CD4-positive, alpha-beta T cell (primary cell): ENCODE measurements around the gene LAMA3. TPM values are rescaled to one million over a fixed set of nuclear protein-coding genes. Genes with fewer than 3 reads are reported as not detected.
A peak's percentile ranks its signal among the peaks of the same experiment; 100 is the strongest.

ENCODE experiments used
- ATAC-seq: fragments of 200-7000 bp; cut with Tn5 transposase; one replicate; pipeline ENCODE4 v1.10.0; 2022; ENCODE audit warnings: mild to moderate bottlenecking; ENCODE audit not compliant: poor library complexity
- CTCF ChIA-PET: fragments of 350-600 bp; sonication (Branson Sonifier 250); formaldehyde crosslinking; loops from one replicate; lab custom pipeline; 2021; ENCODE audit warnings: antibody characterized with exemption, inconsistent platforms; lab: Charles Lee
- POLR2A ChIA-PET: fragments of 350-600 bp; sonication (Branson Sonifier 250); formaldehyde crosslinking; loops from one replicate; lab custom pipeline; 2021; ENCODE audit warnings: antibody characterized with exemption, inconsistent platforms; lab: Charles Lee
- DNase-seq, 14 experiments: peaks; one replicate each; pipeline ENCODE4 v3.0.0-alpha.2; 2013 to 2020; ENCODE audit warnings: mixed read lengths in 2 of 14
- H3K27ac ChIP-seq, 2 donors: one replicate each; pipeline versions ENCODE4 v1.5.1 to v1.7.0; 2013; ENCODE audit warnings: low read length in 2 of 2, low read depth in 1 of 2, mild to moderate bottlenecking in 1 of 2
- H3K27me3 ChIP-seq, 2 experiments: 1 replicate in 1 of 2; 2 replicates in 1 of 2; pipeline versions ENCODE4 v1.6.1 to v1.7.0; 2013; ENCODE audit warnings: low read length in 2 of 2, control low read depth in 1 of 2, mild to moderate bottlenecking in 1 of 2, moderate library complexity in 1 of 2; ENCODE audit not compliant: insufficient read depth in 2 of 2, control insufficient read depth in 1 of 2
- H3K36me3 ChIP-seq: one replicate; pipeline ENCODE4 v1.6.1; 2013; ENCODE audit warnings: low read length, control low read depth; ENCODE audit not compliant: insufficient read depth
- H3K4me1 ChIP-seq: one replicate; pipeline ENCODE4 v1.6.1; 2013; ENCODE audit warnings: low read length, control low read depth; ENCODE audit not compliant: insufficient read depth
- H3K4me3 ChIP-seq: one replicate; pipeline ENCODE4 v1.5.1; 2013; ENCODE audit warnings: mild to moderate bottlenecking, low read length, moderate library complexity
- H3K9me3 ChIP-seq, 2 experiments: 1 replicate in 1 of 2; 2 replicates in 1 of 2; pipeline versions ENCODE4 v1.6.1 to v1.7.0; 2013; ENCODE audit warnings: low read length in 2 of 2, mild to moderate bottlenecking in 2 of 2, control low read depth in 1 of 2, moderate library complexity in 1 of 2; ENCODE audit not compliant: control insufficient read depth in 1 of 2, insufficient read depth in 1 of 2
- H3K27ac Mint-ChIP-seq: one replicate; pipeline ENCODE4 v1.8.0; 2020; ENCODE audit warnings: mixed read lengths
- H3K27me3 Mint-ChIP-seq: one replicate; pipeline ENCODE4 v1.8.0; 2021; ENCODE audit warnings: mixed read lengths
- H3K36me3 Mint-ChIP-seq: one replicate; pipeline ENCODE4 v1.8.0; 2021; ENCODE audit warnings: low read depth, mixed read lengths
- H3K4me1 Mint-ChIP-seq: one replicate; pipeline ENCODE4 v1.8.0; 2021; ENCODE audit warnings: low read depth, mixed read lengths
- H3K4me3 Mint-ChIP-seq: one replicate; pipeline ENCODE4 v1.8.0; 2020; ENCODE audit warnings: mild to moderate bottlenecking, mixed read lengths
- H3K9me3 Mint-ChIP-seq: one replicate; pipeline ENCODE4 v1.8.0; 2020; ENCODE audit warnings: mixed read lengths
- intact Hi-C, 2 experiments: fragments of 100-400 bp; cut with DNase I in 1 of 2; cut with micrococcal nuclease in 1 of 2; formaldehyde crosslinking; loops; one replicate each; pipeline versions ENCODE4 v1.15.1 to v1.9.0; 2023 to 2025; cut with DNase I, micrococcal nuclease
- total RNA-seq, 174 experiments: library from RNA in 2 of 174; stranded (reverse) in 2 of 174; gene quantifications; one replicate each; pipeline ENCODE4 v1.2.3 and lab custom pipeline; 2021 to 2026
- TF ChIP-seq, protein P1 (sequence below): fragments of 200-600 bp; IDR thresholded peaks from one replicate; pipeline ENCODE4 v1.8.0; 2022; ENCODE audit warnings: antibody characterized with exemption, mild to moderate bottlenecking

LAMA3 gene
- total RNA-seq, 2 experiments from 2014 or later, result 0.19 TPM; not detected in 1

DNA sequence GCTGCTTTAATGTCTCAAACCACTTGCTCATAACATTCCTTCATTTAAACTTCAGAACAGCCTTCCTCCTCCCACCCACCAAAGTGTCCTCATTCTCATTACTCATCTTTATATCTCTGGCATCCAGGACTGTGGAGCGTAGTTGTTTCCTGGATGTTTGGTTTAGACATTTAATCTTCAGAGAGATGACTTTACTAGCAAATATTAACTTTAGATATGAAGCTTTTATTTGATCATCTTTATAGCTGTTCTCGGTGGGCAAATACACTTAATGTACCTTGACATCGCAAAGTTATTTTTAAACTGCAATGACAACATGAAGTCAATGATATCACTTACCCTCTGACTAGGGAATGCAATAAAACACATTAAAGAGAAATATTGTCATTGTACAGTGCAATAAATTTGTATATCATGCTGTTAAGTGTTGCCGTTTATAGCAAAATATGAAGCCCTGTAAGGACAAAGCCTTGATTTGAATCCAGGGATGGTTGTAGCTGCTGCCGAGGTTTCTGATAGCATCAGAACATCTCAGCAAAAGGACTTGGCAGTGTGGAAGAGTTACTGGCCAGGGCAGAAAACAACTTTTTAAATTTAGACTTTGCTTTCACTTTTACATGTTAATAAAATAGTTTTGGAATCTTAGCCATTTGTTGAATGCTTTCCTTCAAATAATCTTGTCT is 4.6 kb upstream of the LAMA3 start:
- TF ChIP-seq, protein P1, sequence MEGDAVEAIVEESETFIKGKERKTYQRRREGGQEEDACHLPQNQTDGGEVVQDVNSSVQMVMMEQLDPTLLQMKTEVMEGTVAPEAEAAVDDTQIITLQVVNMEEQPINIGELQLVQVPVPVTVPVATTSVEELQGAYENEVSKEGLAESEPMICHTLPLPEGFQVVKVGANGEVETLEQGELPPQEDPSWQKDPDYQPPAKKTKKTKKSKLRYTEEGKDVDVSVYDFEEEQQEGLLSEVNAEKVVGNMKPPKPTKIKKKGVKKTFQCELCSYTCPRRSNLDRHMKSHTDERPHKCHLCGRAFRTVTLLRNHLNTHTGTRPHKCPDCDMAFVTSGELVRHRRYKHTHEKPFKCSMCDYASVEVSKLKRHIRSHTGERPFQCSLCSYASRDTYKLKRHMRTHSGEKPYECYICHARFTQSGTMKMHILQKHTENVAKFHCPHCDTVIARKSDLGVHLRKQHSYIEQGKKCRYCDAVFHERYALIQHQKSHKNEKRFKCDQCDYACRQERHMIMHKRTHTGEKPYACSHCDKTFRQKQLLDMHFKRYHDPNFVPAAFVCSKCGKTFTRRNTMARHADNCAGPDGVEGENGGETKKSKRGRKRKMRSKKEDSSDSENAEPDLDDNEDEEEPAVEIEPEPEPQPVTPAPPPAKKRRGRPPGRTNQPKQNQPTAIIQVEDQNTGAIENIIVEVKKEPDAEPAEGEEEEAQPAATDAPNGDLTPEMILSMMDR, result no peak
- H3K9me3 ChIP-seq, result peaks cover 0 to under 1% of the 10 kb centered on the region in 2 experiments
- H3K4me1 Mint-ChIP-seq, result peaks cover 6% of the 10 kb centered on the region
- CTCF ChIA-PET, result interaction anchor here (0.7 kb wide), 1 partner anchor 481 kb away, joined by 3 read pairs; no protein-coding TSS in a partner anchor
- no peaks in the 10 kb centered on the region for H3K36me3 ChIP-seq
- H3K9me3 Mint-ChIP-seq, result no peaks in the 10 kb centered on the region
- no peaks in the 10 kb centered on the region for H3K36me3 Mint-ChIP-seq
- no peak overlapping the region for H3K4me3 Mint-ChIP-seq
- ATAC-seq, result no peak
- POLR2A ChIA-PET, result no interaction called here
- peaks cover 66% of the 10 kb centered on the region for H3K27me3 Mint-ChIP-seq
- intact Hi-C loops, result no loop called here
- peaks cover 8% of the 10 kb centered on the region for H3K4me1 ChIP-seq
- H3K27ac ChIP-seq, result no peak overlapping the region
- H3K4me3 ChIP-seq, result no peak overlapping the region
- H3K27me3 ChIP-seq, result peaks cover 14 to 26% of the 10 kb centered on the region in 2 experiments
- H3K27ac Mint-ChIP-seq, result no peak overlapping the region
- DNase-seq, result no peak

DNA sequence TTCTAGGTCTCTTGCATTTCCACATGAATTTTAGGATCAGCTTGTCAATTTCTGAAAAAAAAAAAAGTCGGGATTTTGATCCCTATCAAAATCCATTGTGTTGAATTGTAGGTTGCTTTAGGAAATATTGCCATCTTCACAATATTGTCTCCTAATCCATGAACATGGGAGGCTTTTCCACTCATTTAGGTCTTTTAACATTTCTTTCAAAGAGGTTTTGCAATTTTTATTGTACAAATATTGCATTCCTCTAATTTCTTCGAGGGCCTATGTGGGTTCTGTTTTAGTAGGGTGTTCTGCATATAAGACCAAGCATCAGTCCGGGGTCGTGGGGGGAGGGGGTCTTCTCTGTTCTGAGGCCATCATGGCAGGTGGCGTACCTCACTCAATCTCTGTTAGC is 725 bp upstream of the LAMA3 start:
- peaks cover 31 to 38% of the 10 kb centered on the region in 2 experiments for H3K27me3 ChIP-seq
- intact Hi-C loops, result no loop called here
- no peak for ATAC-seq
- H3K4me3 ChIP-seq, result no peak overlapping the region
- peaks cover 15% of the 10 kb centered on the region for H3K4me1 ChIP-seq
- Mint-ChIP-seq H3K36me3 (no peaks in the 10 kb centered on the region), H3K4me3 (no peak overlapping the region), H3K4me1 (peaks cover 6% of the 10 kb centered on the region), H3K27ac (no peak overlapping the region), H3K27me3 (peaks cover 54% of the 10 kb centered on the region), H3K9me3 (no peaks in the 10 kb centered on the region)
- TF ChIP-seq, protein P1, result no peak
- H3K9me3 ChIP-seq, result peaks cover 0 to 6% of the 10 kb centered on the region in 2 experiments
- DNase-seq, result no peak
- no peak overlapping the region for H3K27ac ChIP-seq
- H3K36me3 ChIP-seq, result no peaks in the 10 kb centered on the region
- ChIA-PET POLR2A (no interaction called here), CTCF (interaction anchor here (1.7 kb wide), 1 partner anchor 15 kb away, joined by 5 read pairs; no protein-coding TSS in a partner anchor)

DNA sequence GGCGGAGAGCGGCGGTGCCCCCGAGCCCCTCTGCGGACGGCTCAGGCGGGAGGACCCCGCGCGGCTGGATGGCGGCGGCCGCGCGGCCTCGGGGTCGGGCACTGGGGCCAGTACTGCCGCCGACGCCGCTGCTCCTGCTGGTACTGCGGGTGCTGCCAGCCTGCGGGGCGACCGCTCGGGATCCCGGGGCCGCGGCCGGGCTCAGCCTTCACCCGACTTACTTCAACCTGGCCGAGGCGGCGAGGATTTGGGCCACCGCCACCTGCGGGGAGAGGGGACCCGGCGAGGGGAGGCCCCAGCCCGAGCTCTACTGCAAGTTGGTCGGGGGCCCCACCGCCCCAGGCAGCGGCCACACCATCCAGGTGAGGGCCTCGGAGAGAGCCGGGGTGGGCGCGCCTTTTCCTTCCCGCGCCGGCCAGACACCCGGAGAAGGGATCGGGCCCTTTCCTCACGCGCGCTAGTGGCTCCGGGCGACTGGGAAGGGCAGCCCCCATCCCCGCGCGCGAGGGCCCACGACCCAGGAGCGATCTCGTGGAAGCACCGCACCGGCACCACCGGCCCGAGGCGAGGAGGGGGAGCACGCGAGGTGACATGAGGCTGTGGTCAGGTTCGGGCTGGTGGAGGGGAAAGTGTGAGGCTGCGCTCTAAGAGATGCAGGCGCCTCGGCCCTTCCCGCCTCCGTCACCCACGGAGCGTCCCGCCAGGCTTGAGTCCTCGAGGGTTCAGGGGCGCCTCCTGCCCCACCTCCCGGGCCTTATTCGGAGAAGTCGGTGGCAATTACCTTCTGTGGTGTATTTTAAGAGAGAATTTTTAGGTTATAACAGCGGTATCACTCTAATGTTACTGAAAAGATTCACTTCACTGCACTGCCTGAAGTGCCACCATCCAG is 607 bp downstream of the LAMA3 start:
- CTCF ChIA-PET, result no interaction called here
- Mint-ChIP-seq H3K27ac (no peak overlapping the region), H3K4me1 (peaks cover 6% of the 10 kb centered on the region), H3K27me3 (peaks cover 41% of the 10 kb centered on the region), H3K4me3 (peak overlapping the region; percentile 62), H3K36me3 (no peaks in the 10 kb centered on the region), H3K9me3 (no peaks in the 10 kb centered on the region)
- POLR2A ChIA-PET, result interaction anchor here (0.6 kb wide), 1 partner anchor 139 kb away, joined by 4 read pairs; no protein-coding TSS in a partner anchor
- H3K36me3 ChIP-seq, result no peaks in the 10 kb centered on the region
- TF ChIP-seq, protein P1, result no peak
- H3K27me3 ChIP-seq, result peaks cover 31 to 38% of the 10 kb centered on the region in 2 experiments
- intact Hi-C loops, result no loop called here
- H3K27ac ChIP-seq, result no peak overlapping the region
- peak overlapping the region; percentile 28 for H3K4me3 ChIP-seq
- peaks cover 0 to 6% of the 10 kb centered on the region in 2 experiments for H3K9me3 ChIP-seq
- peaks cover 15% of the 10 kb centered on the region for H3K4me1 ChIP-seq
- DNase-seq, result peak in 4 of 14 experiments; percentile 1 to 22 (median 6)
- peak; percentile 40 for ATAC-seq
